ENCODE measurements around the gene MANF. TPM values are rescaled to one million over a fixed set of nuclear protein-coding genes. Genes with fewer than 3 reads are reported as not detected.

The MANF gene
- total RNA-seq, 1 donor from 2014 or later: 125 TPM

DNA sequence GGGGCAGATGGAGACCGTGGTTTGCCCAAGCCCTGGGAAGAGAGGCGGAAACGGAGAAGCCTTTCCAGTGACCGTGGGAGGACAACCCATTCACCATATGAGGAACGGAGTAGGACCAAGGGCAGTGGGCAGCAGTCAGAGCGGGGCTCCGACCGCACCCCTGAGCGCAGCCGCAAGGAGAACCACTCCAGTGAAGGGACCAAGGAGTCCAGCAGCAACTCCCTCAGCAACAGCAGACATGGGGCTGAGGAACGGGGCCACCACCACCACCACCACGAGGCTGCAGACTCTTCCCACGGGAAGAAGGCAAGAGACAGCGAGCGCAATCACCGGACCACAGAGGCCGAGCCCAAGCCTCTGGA, 8.0 kb downstream of the MANF start:
- H3K36me3 ChIP-seq (ENCODE audit: insufficient read depth, low read length): peaks cover 45% of the 10 kb centered on the region
- peak overlapping the region; percentile 66 for H3K4me3 Mint-ChIP-seq (ENCODE audit: unreplicated experiment)
- peaks cover 33% of the 10 kb centered on the region for H3K36me3 Mint-ChIP-seq (ENCODE audit: low read depth, unreplicated experiment)
- H2AFZ ChIP-seq (ENCODE audit: low read depth, low read length): no peak overlapping the region
- H4K20me1 ChIP-seq (ENCODE audit: insufficient read depth, low read length): peaks cover 82% of the 10 kb centered on the region
- peaks cover 25% of the 10 kb centered on the region for H3K4me1 Mint-ChIP-seq (ENCODE audit: low read depth, unreplicated experiment)
- H3K27ac Mint-ChIP-seq (ENCODE audit: unreplicated experiment): no peak overlapping the region
- H3K79me2 ChIP-seq (ENCODE audit: insufficient read depth, low read length): peaks cover 80% of the 10 kb centered on the region
- H3K9ac ChIP-seq (ENCODE audit: low read length): no peak overlapping the region
- no peaks in the 10 kb centered on the region for H3K27me3 Mint-ChIP-seq (ENCODE audit: low read depth, unreplicated experiment)
- peaks cover 33% of the 10 kb centered on the region for H3K4me1 ChIP-seq (ENCODE audit: insufficient read depth, low read length)
- peak overlapping the region; percentile 63 for H3K4me3 ChIP-seq (ENCODE audit: insufficient read depth, low read depth, low read length)
- no peaks in the 10 kb centered on the region for H3K27me3 ChIP-seq (ENCODE audit: insufficient read depth, low read length)
- peaks cover 3% of the 10 kb centered on the region for H3K9me3 ChIP-seq (ENCODE audit: insufficient read depth, low read depth, low read length)
- DNase-seq (ENCODE audit: low read depth): no peak
- peak overlapping the region; percentile 87 for H3K4me2 ChIP-seq (ENCODE audit: low read length)
- peaks cover 6% of the 10 kb centered on the region for H3K9me3 Mint-ChIP-seq (ENCODE audit: unreplicated experiment)
- no peak for FAIRE-seq
- no peak overlapping the region for H3K27ac ChIP-seq (ENCODE audit: low read depth, low read length)
- TF ChIP-seq, protein P1, sequence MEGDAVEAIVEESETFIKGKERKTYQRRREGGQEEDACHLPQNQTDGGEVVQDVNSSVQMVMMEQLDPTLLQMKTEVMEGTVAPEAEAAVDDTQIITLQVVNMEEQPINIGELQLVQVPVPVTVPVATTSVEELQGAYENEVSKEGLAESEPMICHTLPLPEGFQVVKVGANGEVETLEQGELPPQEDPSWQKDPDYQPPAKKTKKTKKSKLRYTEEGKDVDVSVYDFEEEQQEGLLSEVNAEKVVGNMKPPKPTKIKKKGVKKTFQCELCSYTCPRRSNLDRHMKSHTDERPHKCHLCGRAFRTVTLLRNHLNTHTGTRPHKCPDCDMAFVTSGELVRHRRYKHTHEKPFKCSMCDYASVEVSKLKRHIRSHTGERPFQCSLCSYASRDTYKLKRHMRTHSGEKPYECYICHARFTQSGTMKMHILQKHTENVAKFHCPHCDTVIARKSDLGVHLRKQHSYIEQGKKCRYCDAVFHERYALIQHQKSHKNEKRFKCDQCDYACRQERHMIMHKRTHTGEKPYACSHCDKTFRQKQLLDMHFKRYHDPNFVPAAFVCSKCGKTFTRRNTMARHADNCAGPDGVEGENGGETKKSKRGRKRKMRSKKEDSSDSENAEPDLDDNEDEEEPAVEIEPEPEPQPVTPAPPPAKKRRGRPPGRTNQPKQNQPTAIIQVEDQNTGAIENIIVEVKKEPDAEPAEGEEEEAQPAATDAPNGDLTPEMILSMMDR (IDR thresholded peaks at IDR 0.05; ENCODE audit: insufficient read depth, low read depth, low read length): no peak
- TF ChIP-seq EZH2 (IDR thresholded peaks at IDR 0.05; ENCODE audit: insufficient read depth, low read length): no peak

- no peak overlapping the region for H3K4me3 ChIP-seq (ENCODE audit: insufficient read depth, low read depth, low read length)
- H3K36me3 Mint-ChIP-seq (ENCODE audit: low read depth, unreplicated experiment): peaks cover 31% of the 10 kb centered on the region
Measured at GRCh38 chr3:51393564-51393963, 8.5 kb downstream of the MANF start.

DNA sequence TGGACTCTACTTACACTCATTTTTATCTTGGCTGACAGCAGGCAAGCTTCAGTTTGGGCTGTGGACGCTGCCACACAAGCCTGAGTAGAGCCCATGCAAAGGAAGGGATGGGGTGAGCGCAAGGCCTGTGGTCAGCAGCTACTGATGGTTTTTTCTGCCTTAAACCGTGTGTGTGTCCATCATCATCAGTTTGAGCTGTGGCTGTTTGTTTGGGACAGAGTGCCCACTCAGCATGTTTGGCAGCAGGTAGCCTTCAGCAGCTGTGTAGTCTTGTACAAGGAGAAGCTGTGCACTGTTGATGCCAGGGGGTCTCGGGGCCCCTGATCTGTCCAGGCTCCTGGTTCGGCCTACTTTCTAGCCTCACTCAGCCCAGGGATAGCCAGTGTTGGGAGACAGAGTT, 9.4 kb downstream of the MANF start:
- no peaks in the 10 kb centered on the region for H3K27me3 Mint-ChIP-seq (ENCODE audit: low read depth, unreplicated experiment)
- Histone ChIP-seq H3K79me2 (ENCODE audit: insufficient read depth, low read length) (peaks cover 71% of the 10 kb centered on the region), H3K27me3 (ENCODE audit: insufficient read depth, low read length) (no peaks in the 10 kb centered on the region), H2AFZ (ENCODE audit: low read depth, low read length) (no peak overlapping the region), H3K9me3 (ENCODE audit: insufficient read depth, low read depth, low read length) (peaks cover 3% of the 10 kb centered on the region), H3K4me3 (ENCODE audit: insufficient read depth, low read depth, low read length) (no peak overlapping the region), H3K36me3 (ENCODE audit: insufficient read depth, low read length) (peaks cover 37% of the 10 kb centered on the region), H4K20me1 (ENCODE audit: insufficient read depth, low read length) (peaks cover 68% of the 10 kb centered on the region), H3K4me1 (ENCODE audit: insufficient read depth, low read length) (peaks cover 27% of the 10 kb centered on the region), H3K9ac (ENCODE audit: low read length) (no peak overlapping the region), H3K4me2 (ENCODE audit: low read length) (peak overlapping the region; percentile 87), H3K27ac (ENCODE audit: low read depth, low read length) (no peak overlapping the region)
- FAIRE-seq: no peak
- peaks cover 22% of the 10 kb centered on the region for H3K4me1 Mint-ChIP-seq (ENCODE audit: low read depth, unreplicated experiment)
- TF ChIP-seq EZH2 (IDR thresholded peaks at IDR 0.05; ENCODE audit: insufficient read depth, low read length): no peak
- TF ChIP-seq, protein P1 (IDR thresholded peaks at IDR 0.05; ENCODE audit: insufficient read depth, low read depth, low read length): no peak
- H3K36me3 Mint-ChIP-seq (ENCODE audit: low read depth, unreplicated experiment): peaks cover 29% of the 10 kb centered on the region
- no peak overlapping the region for H3K27ac Mint-ChIP-seq (ENCODE audit: unreplicated experiment)
- DNase-seq (ENCODE audit: low read depth): no peak
- peaks cover 6% of the 10 kb centered on the region for H3K9me3 Mint-ChIP-seq (ENCODE audit: unreplicated experiment)
- H3K4me3 Mint-ChIP-seq (ENCODE audit: unreplicated experiment): peak overlapping the region; percentile 20

More at GRCh38 chr3:51393564-51393963, 8.5 kb downstream of the MANF start:
- Histone ChIP-seq H3K36me3 (ENCODE audit: insufficient read depth, low read length) (peaks cover 44% of the 10 kb centered on the region), H4K20me1 (ENCODE audit: insufficient read depth, low read length) (peaks cover 78% of the 10 kb centered on the region), H3K9me3 (ENCODE audit: insufficient read depth, low read depth, low read length) (peaks cover 3% of the 10 kb centered on the region), H3K27me3 (ENCODE audit: insufficient read depth, low read length) (no peaks in the 10 kb centered on the region), H3K79me2 (ENCODE audit: insufficient read depth, low read length) (peaks cover 76% of the 10 kb centered on the region), H3K27ac (ENCODE audit: low read depth, low read length) (no peak overlapping the region), H3K4me2 (ENCODE audit: low read length) (peak overlapping the region; percentile 87), H3K4me1 (ENCODE audit: insufficient read depth, low read length) (peaks cover 29% of the 10 kb centered on the region), H3K9ac (ENCODE audit: low read length) (no peak overlapping the region), H2AFZ (ENCODE audit: low read depth, low read length) (no peak overlapping the region)
- no peak for TF ChIP-seq EZH2 (IDR thresholded peaks at IDR 0.05; ENCODE audit: insufficient read depth, low read length)
- TF ChIP-seq, protein P1 (IDR thresholded peaks at IDR 0.05; ENCODE audit: insufficient read depth, low read depth, low read length): no peak
- H3K27ac Mint-ChIP-seq (ENCODE audit: unreplicated experiment): no peak overlapping the region
- no peak overlapping the region for H3K4me3 Mint-ChIP-seq (ENCODE audit: unreplicated experiment)
- H3K4me1 Mint-ChIP-seq (ENCODE audit: low read depth, unreplicated experiment): peaks cover 24% of the 10 kb centered on the region
- H3K9me3 Mint-ChIP-seq (ENCODE audit: unreplicated experiment): peaks cover 6% of the 10 kb centered on the region
- no peaks in the 10 kb centered on the region for H3K27me3 Mint-ChIP-seq (ENCODE audit: low read depth, unreplicated experiment)
- DNase-seq (ENCODE audit: low read depth) (no peak), FAIRE-seq (no peak)

All from astrocyte (in vitro differentiated cells and primary cell).